Fibroblast of lung (primary cell): ENCODE measurements around the gene BCL11A. TPM values are rescaled to one million over a fixed set of nuclear protein-coding genes. Genes with fewer than 3 reads are reported as not detected.

Experiments
- DNase-seq, 2 donors: peaks; one replicate each; pipeline versions ENCODE4 v3.0.0 to v3.0.0-alpha.2; 2010; ENCODE audit warnings: low read depth in 2 of 2
- H2AFZ ChIP-seq: 2 replicates; pipeline ENCODE4 v1.5.1; 2012; ENCODE audit warnings: low read length, control low read depth, inconsistent platforms
- H3K27ac ChIP-seq: 2 replicates; pipeline ENCODE4 v1.5.1; 2011; ENCODE audit warnings: low read length, control low read depth; ENCODE audit not compliant: insufficient read depth
- H3K27me3 ChIP-seq: 2 replicates; pipeline ENCODE4 v1.5.1; 2011; ENCODE audit warnings: mild to moderate bottlenecking, low read length; ENCODE audit not compliant: control insufficient read depth, insufficient read depth
- H3K36me3 ChIP-seq: 2 replicates; pipeline ENCODE4 v1.5.1; 2011; ENCODE audit warnings: low read length; ENCODE audit not compliant: control insufficient read depth, insufficient read depth
- H3K4me1 ChIP-seq: 2 replicates; pipeline ENCODE4 v1.5.1; 2011; ENCODE audit warnings: low read length; ENCODE audit not compliant: control insufficient read depth, insufficient read depth; ENCODE audit errors: extremely low read depth
- H3K4me2 ChIP-seq: 2 replicates; pipeline ENCODE4 v1.5.1; 2011; ENCODE audit warnings: low read length, control low read depth; ENCODE audit not compliant: insufficient read depth; ENCODE audit errors: extremely low read depth
- H3K4me3 ChIP-seq, 4 experiments: fragments of 200-600 bp in 1 of 4; sonication (generic) in 1 of 4; replicated peaks in 1 of 4; 2 replicates each; pipeline ENCODE4 v1.5.1; 2011 to 2016; ENCODE audit warnings: low read length in 4 of 4, low read depth in 3 of 4, mild to moderate bottlenecking in 3 of 4, control low read depth in 2 of 4, inconsistent platforms in 1 of 4, mixed read lengths in 1 of 4; ENCODE audit not compliant: insufficient read depth in 1 of 4; ENCODE audit errors: control extremely low read depth in 1 of 4
- H3K79me2 ChIP-seq: 2 replicates; pipeline ENCODE4 v1.5.1; 2012; ENCODE audit warnings: mild to moderate bottlenecking, low read length, inconsistent platforms; ENCODE audit not compliant: control insufficient read depth, insufficient read depth
- H3K9ac ChIP-seq: 2 replicates; pipeline ENCODE4 v1.5.1; 2011; ENCODE audit warnings: mild to moderate bottlenecking, low read length, control low read depth; ENCODE audit not compliant: insufficient read depth
- H3K9me3 ChIP-seq: 2 replicates; pipeline ENCODE4 v1.5.1; 2012; ENCODE audit warnings: low read depth, low read length; ENCODE audit not compliant: control insufficient read depth, insufficient read depth
- H4K20me1 ChIP-seq: 2 replicates; pipeline ENCODE4 v1.5.1; 2011; ENCODE audit warnings: low read length; ENCODE audit not compliant: control insufficient read depth, insufficient read depth; ENCODE audit errors: extremely low read depth
- CTCF ChIP-seq, 2 donors: IDR thresholded peaks in 1 of 2; conservative IDR thresholded peaks in 1 of 2; 1 replicate in 1 of 2; 2 replicates in 1 of 2; pipeline ENCODE4 v1.5.1; 2011 to 2012; ENCODE audit warnings: low read length in 2 of 2, control low read depth in 1 of 2, inconsistent platforms in 1 of 2, low read depth in 1 of 2, mild to moderate bottlenecking in 1 of 2
- EZH2 ChIP-seq: IDR thresholded peaks from 2 replicates; pipeline ENCODE4 v1.5.1; 2012; ENCODE audit warnings: low read length, control low read depth, mild to moderate bottlenecking; ENCODE audit errors: missing control alignments
- polyA plus RNA-seq, 2 donors: library from polyadenylated mRNA; depleted of rRNA in 1 of 2; stranded (reverse) in 1 of 2; unstranded in 1 of 2; fragments of >200 nt; gene quantifications; 2 replicates each; pipeline ENCODE4 v1.2.1, GENCODE V29; 2011 to 2012; ENCODE audit warnings: missing spikeins in 1 of 2
- total RNA-seq: library from RNA; depleted of rRNA; stranded (reverse); fragments of >200 nt; gene quantifications from 2 replicates; pipeline ENCODE4 v1.2.1, GENCODE V29; 2014

The BCL11A gene
- total and polyA plus RNA-seq, 2 donors (not counting 1 experiment from before 2014, with no cell fraction given) = 0.09 to 0.17 TPM

GRCh38 chr2:60475123-60475830 lies 78.2 kb downstream of the BCL11A start:
- H4K20me1 ChIP-seq = no peaks in the 10 kb centered on the region
- H3K4me1 ChIP-seq = no peaks in the 10 kb centered on the region
- no peak for TF ChIP-seq CTCF (conservative IDR thresholded peaks at IDR 0.05 in 1 of 2, IDR thresholded peaks at IDR 0.05 in 1 of 2; ENCODE audit: low read depth in 1 of 2, low read length in 2 of 2)
- TF ChIP-seq EZH2 = no peak
- H3K27me3 ChIP-seq = no peaks in the 10 kb centered on the region
- DNase-seq = no peak
- no peak overlapping the region for H3K27ac ChIP-seq
- no peak overlapping the region for H3K4me3 ChIP-seq
- no peak overlapping the region for H3K9ac ChIP-seq
- no peaks in the 10 kb centered on the region for H3K9me3 ChIP-seq
- H3K79me2 ChIP-seq = no peaks in the 10 kb centered on the region
- H3K36me3 ChIP-seq = no peaks in the 10 kb centered on the region
- H3K4me2 ChIP-seq = no peak overlapping the region
- H2AFZ ChIP-seq = no peak overlapping the region

- no peak overlapping the region for H3K4me3 ChIP-seq
- no peaks in the 10 kb centered on the region for H3K4me1 ChIP-seq
- H3K9me3 ChIP-seq = no peaks in the 10 kb centered on the region
- no peak overlapping the region for H3K4me2 ChIP-seq
- TF ChIP-seq EZH2 (no peak), CTCF (conservative IDR thresholded peaks at IDR 0.05 in 1 of 2, IDR thresholded peaks at IDR 0.05 in 1 of 2; ENCODE audit: low read depth in 1 of 2, low read length in 2 of 2) (no peak)
- no peak overlapping the region for H3K9ac ChIP-seq
- H3K27me3 ChIP-seq = no peaks in the 10 kb centered on the region
- H3K27ac ChIP-seq = no peak overlapping the region
- no peaks in the 10 kb centered on the region for H3K79me2 ChIP-seq
- H3K36me3 ChIP-seq = no peaks in the 10 kb centered on the region
- H2AFZ ChIP-seq = no peak overlapping the region
- H4K20me1 ChIP-seq = no peaks in the 10 kb centered on the region
- DNase-seq = no peak
These were observed 79.2 kb downstream of the BCL11A start for GRCh38 chr2:60474301-60474700.

- Histone ChIP-seq H3K27me3 (no peaks in the 10 kb centered on the region), H3K4me3 (no peak overlapping the region), H2AFZ (no peak overlapping the region), H3K9me3 (no peaks in the 10 kb centered on the region), H3K4me2 (no peak overlapping the region), H3K79me2 (no peaks in the 10 kb centered on the region), H3K4me1 (no peaks in the 10 kb centered on the region), H3K9ac (no peak overlapping the region), H4K20me1 (no peaks in the 10 kb centered on the region), H3K36me3 (no peaks in the 10 kb centered on the region), H3K27ac (no peak overlapping the region)
- DNase-seq = no peak
- TF ChIP-seq EZH2 = no peak
- TF ChIP-seq CTCF (conservative IDR thresholded peaks at IDR 0.05 in 1 of 2, IDR thresholded peaks at IDR 0.05 in 1 of 2; ENCODE audit: low read depth in 1 of 2, low read length in 2 of 2) = no peak
These were observed 79.9 kb downstream of the BCL11A start for GRCh38 chr2:60473546-60473945.
